GM18499 (cell line): Measurements from ENCODE around the gene KIZ.
"Not testable (repeated sequence)": the region's sequence is repeated elsewhere in the genome, so short reads cannot be mapped to it uniquely, and the experiment has no call there.

Experiments
- ATAC-seq: cut with Tn5 transposase; IDR thresholded peaks from one replicate; pipeline ENCODE4 v1.9.1; 2021; ENCODE audit warnings: moderate number of reproducible peaks; ENCODE audit not compliant: insufficient read depth, unreplicated experiment

The KIZ gene

GRCh38 chr20:21244808-21245207 lies 118.9 kb downstream of the KIZ start:
- no peak for ATAC-seq

- ATAC-seq: no peak
Observed at GRCh38 chr20:21246161-21246560, 120.3 kb downstream of the KIZ start.

GRCh38 chr20:21247603-21248095 lies 121.8 kb downstream of the KIZ start:
- ATAC-seq: not testable (repeated sequence)

- no peak for ATAC-seq
Observed at GRCh38 chr20:21251278-21251677, 125.4 kb downstream of the KIZ start.

- no peak for ATAC-seq
Observed at GRCh38 chr20:21257192-21257591, 131.3 kb downstream of the KIZ start.

GRCh38 chr20:21258411-21258810 lies 132.5 kb downstream of the KIZ start:
- no peak for ATAC-seq

- no peak for ATAC-seq
Observed at GRCh38 chr20:21259346-21259745, 133.5 kb downstream of the KIZ start.

GRCh38 chr20:21262812-21263211 lies 136.9 kb downstream of the KIZ start:
- ATAC-seq: no peak

- no peak for ATAC-seq
Observed at GRCh38 chr20:21265261-21266190, 139.6 kb downstream of the KIZ start.

GRCh38 chr20:21266191-21266536 lies 140.3 kb downstream of the KIZ start:
- ATAC-seq: no peak

GRCh38 chr20:21269772-21270171 lies 143.9 kb downstream of the KIZ start:
- ATAC-seq: no peak

- no peak for ATAC-seq
Observed at GRCh38 chr20:21270806-21271205, 144.9 kb downstream of the KIZ start.

GRCh38 chr20:21272279-21272678 lies 146.4 kb downstream of the KIZ start:
- peak; percentile 37 for ATAC-seq

GRCh38 chr20:21272679-21273078 lies 146.8 kb downstream of the KIZ start:
- peak; percentile 31 for ATAC-seq

GRCh38 chr20:21273755-21274386 lies 148.0 kb downstream of the KIZ start:
- ATAC-seq: no peak

- no peak for ATAC-seq
Observed at GRCh38 chr20:21278829-21279228, 152.9 kb downstream of the KIZ start.

GRCh38 chr20:21279706-21280521 lies 154.0 kb downstream of the KIZ start:
- ATAC-seq: no peak

- no peak for ATAC-seq
Observed at GRCh38 chr20:21280522-21281016, 154.7 kb downstream of the KIZ start.

GRCh38 chr20:21286775-21287174 lies 160.9 kb downstream of the KIZ start:
- ATAC-seq: no peak

GRCh38 chr20:21288587-21289370 lies 162.9 kb downstream of the KIZ start:
- no peak for ATAC-seq
